GM10266 (cell line): ENCODE measurements around the gene DBI.
A peak's percentile ranks its signal among the peaks of the same experiment; 100 is the strongest.

Source experiments
- DNase-seq: peaks from one replicate; pipeline ENCODE4 v3.0.0; 2012; ENCODE audit errors: extremely low spot score
- TF ChIP-seq, protein P1 (sequence below): IDR thresholded peaks from 2 replicates; pipeline ENCODE4 v1.5.1; 2012; ENCODE audit warnings: mild to moderate bottlenecking, low read depth; ENCODE audit not compliant: control insufficient read depth, insufficient read depth; ENCODE audit errors: missing control alignments

DBI gene

DNA sequence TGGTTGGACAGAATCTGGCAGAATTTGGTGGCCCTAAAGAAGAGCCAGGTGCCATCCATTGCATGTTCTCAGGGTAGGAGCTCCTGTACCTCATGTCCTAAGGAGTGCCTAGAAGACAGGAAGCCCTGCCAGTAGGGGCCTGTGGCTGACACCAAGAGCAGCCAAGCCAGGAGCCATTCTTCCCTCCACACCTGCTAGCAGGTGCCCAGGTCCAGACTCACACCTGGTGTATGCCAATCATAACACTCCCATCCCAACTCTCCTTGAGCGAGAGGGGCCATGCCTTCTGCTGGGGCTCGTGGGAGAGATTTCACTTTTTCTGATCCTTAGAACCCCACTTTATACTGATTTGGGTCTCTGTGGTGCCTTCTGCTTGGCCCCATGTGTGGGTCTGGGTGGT, 38.4 kb downstream of the DBI start:
- DNase-seq, result no peak
- TF ChIP-seq, protein P1, sequence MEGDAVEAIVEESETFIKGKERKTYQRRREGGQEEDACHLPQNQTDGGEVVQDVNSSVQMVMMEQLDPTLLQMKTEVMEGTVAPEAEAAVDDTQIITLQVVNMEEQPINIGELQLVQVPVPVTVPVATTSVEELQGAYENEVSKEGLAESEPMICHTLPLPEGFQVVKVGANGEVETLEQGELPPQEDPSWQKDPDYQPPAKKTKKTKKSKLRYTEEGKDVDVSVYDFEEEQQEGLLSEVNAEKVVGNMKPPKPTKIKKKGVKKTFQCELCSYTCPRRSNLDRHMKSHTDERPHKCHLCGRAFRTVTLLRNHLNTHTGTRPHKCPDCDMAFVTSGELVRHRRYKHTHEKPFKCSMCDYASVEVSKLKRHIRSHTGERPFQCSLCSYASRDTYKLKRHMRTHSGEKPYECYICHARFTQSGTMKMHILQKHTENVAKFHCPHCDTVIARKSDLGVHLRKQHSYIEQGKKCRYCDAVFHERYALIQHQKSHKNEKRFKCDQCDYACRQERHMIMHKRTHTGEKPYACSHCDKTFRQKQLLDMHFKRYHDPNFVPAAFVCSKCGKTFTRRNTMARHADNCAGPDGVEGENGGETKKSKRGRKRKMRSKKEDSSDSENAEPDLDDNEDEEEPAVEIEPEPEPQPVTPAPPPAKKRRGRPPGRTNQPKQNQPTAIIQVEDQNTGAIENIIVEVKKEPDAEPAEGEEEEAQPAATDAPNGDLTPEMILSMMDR, result no peak

DNA sequence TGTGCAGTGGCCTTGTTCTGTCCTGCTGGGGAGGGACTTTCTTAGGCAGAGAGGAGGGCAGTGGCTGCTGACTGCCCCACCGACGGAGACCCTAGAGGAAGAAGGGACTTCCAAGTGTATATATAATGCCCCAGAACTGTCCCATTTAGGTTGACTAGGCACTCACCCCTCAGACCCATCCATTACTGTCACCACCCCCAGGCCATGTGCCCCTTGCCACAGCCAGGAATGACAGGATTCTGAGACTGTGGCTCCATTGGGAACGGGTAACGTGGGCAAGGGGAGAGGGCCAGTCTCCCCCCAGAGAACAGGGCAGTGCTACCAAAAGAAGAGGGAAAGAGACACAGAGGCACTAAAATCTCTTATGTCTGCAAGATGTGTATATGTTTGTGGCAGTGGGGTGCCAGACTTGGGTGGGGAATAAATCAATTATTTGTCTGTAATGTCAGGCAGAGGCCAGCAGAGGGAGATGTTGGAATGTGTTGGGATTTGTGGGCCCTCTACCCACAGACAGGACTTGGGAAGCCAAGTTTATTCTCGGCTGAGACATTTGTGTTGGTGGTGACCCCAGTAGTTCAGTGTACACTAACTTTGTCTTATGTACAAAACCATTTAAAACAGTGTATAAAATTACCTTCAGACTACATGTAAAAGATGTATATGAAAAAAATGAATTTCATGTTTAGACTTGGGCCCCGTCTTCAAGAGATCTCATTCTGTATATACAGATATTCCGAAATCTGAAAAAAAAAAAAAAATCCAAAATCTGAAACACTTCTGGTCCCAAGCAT, 40.8 kb downstream of the DBI start:
- DNase-seq, result peak; percentile 67
- TF ChIP-seq, protein P1, result peak; percentile 84

DNA sequence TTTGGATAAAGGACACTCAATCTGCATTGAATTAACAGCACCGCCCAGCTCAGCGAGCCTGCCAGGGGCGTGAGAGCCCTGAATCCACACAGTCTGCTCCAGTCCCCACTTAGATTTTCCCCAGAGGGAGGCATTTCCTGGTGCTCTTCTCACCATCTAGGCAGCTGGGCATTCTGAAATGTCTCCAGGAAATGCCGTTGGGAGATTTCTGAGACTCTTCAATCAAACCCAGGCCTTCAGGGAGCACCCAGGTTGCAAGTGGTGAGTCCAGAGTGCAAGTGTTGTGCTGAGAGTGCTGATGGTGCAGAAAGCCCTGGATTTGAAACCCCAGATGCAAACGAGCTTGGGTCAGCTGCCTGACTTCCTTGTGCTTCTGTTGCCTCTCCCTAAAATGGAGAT, 41.4 kb downstream of the DBI start:
- DNase-seq, result no peak
- TF ChIP-seq, protein P1, result no peak

DNA sequence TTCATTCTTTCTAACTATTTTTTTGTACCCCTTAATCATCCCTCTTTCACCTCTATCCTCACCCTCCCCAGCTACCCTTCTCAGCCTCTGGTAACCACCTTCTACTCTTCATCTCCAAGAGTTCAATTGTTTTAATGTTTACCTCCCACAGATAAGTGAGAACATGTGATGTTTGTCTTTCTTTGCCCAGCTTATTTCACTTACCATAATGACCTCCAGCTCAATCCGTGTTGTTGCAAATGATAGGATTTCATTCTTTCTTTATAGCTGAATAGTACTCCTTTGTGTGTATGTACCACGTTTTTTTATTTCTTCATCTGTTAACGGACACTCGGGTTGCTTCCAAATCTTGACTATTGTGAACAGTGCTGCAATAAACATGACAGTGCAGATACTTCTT, 42.7 kb downstream of the DBI start:
- no peak for DNase-seq

DNA sequence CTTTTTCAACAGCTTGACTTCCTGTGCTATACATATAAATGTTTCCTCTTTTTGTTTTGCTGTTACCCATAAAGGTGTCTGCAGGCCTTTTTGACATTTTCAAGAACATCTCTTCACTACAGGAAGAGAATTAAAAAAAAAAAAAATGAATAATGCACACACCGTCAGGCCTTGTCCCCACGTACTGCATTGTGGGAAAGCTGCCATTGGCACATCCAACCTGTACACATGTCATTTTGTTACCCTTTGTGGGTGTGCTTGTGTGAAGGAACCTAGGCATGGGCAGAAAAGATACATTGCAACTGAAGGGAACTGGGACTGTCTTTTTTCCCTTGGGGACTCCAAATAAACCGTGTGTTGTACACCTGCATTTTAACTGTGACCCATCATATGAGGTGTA, 48.1 kb downstream of the DBI start:
- TF ChIP-seq, protein P1, result no peak
- no peak for DNase-seq

More for the DNA sequence above, 42.7 kb downstream of the DBI start:
- TF ChIP-seq, protein P1, result no peak

DNA sequence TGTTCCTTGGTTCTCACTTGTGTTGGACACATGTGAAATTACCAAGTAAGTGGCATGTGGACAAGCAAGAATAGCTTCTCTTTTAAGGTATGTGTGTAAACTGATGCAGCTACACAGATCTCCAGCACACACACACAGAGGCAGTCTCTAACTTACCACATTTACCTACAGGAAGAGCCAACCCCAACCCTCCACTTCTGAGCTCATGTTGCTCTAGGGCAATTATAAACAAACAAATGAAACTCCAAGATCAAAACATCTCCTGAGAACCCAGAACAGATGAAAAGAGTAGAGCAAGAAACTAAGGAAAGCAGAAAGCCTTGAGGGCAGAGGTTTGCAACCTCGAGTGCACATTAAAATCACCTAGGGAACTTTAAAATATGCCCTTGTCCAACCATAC, 48.9 kb downstream of the DBI start:
- no peak for DNase-seq
- TF ChIP-seq, protein P1, result no peak

DNA sequence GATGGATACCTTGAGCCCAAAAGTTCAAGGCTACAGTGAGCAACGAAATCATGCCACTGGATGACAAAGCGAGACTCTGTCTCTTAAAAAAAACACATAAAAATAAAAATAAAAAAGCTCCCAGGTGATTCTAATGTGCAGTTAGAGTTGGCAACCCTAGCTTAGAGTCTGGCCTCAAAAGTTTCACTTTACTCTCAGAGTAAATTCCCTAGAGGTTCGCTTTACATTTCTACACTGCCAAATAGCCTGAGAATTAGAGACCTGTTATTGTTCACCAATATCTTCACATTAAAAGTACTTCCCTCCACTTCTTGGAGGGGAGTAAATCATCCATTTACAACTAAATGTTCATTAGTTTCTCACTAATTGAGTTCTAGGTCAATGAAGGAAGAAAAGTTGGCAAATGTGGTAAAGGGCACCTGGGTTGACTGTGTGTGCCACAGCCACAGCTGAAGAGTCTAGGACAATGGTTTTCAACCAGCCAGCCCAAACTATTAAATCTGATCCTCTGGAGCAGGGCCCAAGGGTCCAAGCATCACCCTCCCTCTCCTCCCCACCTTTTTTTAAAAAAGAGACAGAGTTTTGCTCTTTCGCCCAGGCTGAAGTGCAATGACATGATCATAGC, 49.6 kb downstream of the DBI start:
- DNase-seq, result no peak
- TF ChIP-seq, protein P1, result no peak
